ENCODE data around the gene GPR157.

GPR157 gene

DNA sequence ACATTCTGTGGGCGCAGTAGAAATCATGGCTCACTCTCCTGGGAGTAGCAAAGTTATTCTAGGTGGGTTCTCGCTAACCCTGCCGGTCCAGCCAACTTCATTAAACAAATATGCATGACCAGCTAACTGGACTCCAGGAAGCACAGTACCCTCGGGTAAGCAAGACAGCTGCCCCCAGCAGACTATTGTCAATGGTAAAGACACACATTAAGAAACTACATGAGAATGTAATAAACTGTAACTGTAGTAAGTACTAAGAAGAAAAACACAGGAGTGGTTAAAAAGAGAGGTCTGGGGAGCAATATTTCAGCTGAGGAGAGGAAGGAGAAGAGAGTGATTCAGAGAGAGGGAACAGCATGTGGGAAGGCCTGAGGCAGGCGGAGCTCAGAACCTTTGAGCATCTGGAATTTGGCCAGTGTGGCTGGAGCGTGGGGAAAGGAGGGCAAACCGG lies 66.9 kb downstream of the GPR157 start:
- Mint-ChIP-seq H3K4me3 (no peak overlapping the region), H3K9me3 (no peaks in the 10 kb centered on the region), H3K36me3 (ENCODE audit: low read depth) (no peaks in the 10 kb centered on the region), H3K27me3 (ENCODE audit: low read depth) (peaks cover 2% of the 10 kb centered on the region), H3K4me1 (ENCODE audit: low read depth) (no peaks in the 10 kb centered on the region), H3K27ac (no peak overlapping the region)
- DNase-seq (ENCODE audit: low spot score) = no peak

DNA sequence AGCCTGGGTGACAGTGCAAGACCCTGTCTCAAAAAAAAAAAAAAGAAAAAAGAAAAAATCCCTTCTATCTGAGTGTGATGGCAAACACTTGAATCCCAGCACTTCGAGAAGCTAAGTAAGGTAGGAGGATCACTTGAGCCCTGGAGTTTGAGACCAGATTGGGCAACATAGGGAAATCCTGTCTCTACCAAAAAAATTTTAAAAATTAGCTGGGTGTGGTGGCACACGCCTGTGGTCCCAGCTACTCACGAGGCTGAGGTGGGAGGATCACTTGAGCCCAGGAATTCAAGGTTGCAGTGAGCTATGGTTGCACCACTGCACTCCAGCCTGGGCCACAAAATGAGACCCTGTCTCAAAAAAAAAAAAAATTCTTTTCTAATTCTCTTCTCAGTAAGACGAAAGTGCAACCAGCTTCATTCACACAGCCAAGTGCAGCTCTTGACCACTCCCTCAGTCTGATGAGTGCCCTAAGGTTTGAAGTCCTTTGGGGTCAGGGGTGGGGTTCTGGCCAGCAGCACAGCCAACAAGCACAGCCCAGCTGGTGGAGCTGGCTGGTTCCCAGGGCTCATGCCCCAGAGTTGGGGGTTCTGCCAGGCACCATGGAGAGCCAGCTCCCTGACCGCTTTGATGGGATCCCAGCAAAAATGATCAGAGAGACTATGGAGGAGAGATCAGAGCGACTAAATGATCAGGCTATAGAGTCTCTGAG lies 67.5 kb downstream of the GPR157 start:
- no peaks in the 10 kb centered on the region for H3K4me1 Mint-ChIP-seq (ENCODE audit: low read depth)
- H3K27ac Mint-ChIP-seq = no peak overlapping the region
- H3K4me3 Mint-ChIP-seq = no peak overlapping the region
- no peaks in the 10 kb centered on the region for H3K9me3 Mint-ChIP-seq
- peaks cover 2% of the 10 kb centered on the region for H3K27me3 Mint-ChIP-seq (ENCODE audit: low read depth)
- H3K36me3 Mint-ChIP-seq (ENCODE audit: low read depth) = no peaks in the 10 kb centered on the region
- no peak for DNase-seq (ENCODE audit: low spot score)

DNA sequence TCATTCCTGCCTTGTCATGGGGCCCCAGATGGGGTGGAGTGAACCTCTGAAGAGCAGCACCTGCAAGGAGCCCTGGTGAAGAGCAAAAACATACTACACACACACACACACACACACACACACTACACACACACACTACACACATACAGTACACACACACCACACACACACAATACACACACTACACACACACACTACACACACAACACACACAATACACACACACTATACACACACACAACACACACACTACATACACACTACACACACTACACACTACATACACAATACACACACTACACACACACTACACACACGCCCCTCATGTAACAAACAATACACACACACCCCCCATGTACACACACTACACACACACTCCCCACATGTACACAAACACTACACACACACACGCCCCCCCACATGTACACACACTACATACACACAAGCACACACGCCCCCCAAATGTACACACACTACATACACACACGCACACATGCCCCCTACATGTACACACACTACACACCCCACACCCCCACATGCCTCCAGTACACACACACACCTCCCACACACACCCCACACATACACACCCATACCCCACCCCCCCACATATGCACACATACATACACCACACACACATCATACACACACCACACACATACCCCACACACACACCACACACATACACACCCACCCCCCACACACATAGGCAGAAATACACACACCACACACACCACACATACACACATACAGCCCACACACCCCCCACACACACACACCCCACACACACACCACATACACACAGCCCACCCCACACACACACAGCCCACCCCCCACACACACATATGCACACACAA lies 68.8 kb downstream of the GPR157 start:
- Mint-ChIP-seq H3K36me3 (ENCODE audit: low read depth) (no peaks in the 10 kb centered on the region), H3K4me1 (ENCODE audit: low read depth) (no peaks in the 10 kb centered on the region), H3K9me3 (no peaks in the 10 kb centered on the region), H3K27me3 (ENCODE audit: low read depth) (peaks cover 2% of the 10 kb centered on the region), H3K27ac (no peak overlapping the region), H3K4me3 (no peak overlapping the region)
- DNase-seq (ENCODE audit: low spot score) = no peak

DNA sequence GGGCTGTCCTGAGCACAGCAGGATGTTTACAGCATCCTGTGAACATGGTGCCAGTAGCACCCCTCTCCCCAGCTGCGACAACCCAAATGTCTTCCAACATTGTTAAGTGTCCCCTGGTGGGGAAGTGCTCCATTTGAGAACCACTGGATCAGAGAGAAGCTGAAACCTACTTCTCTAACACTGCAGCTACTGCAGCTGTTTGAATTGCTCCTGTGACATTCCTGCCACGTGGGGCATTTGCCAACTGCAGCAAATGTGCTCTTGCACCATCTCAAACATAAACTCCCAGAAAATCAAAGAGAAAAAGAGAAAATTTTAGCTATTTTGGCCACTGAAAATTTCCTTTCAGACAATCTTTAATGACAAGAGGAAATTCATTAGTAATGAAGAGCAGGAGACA lies 70.4 kb downstream of the GPR157 start:
- no peaks in the 10 kb centered on the region for H3K9me3 Mint-ChIP-seq
- no peak overlapping the region for H3K27ac Mint-ChIP-seq
- H3K27me3 Mint-ChIP-seq (ENCODE audit: low read depth) = peaks cover 2% of the 10 kb centered on the region
- H3K36me3 Mint-ChIP-seq (ENCODE audit: low read depth) = no peaks in the 10 kb centered on the region
- no peak for DNase-seq (ENCODE audit: low spot score)
- H3K4me1 Mint-ChIP-seq (ENCODE audit: low read depth) = no peaks in the 10 kb centered on the region
- no peak overlapping the region for H3K4me3 Mint-ChIP-seq

DNA sequence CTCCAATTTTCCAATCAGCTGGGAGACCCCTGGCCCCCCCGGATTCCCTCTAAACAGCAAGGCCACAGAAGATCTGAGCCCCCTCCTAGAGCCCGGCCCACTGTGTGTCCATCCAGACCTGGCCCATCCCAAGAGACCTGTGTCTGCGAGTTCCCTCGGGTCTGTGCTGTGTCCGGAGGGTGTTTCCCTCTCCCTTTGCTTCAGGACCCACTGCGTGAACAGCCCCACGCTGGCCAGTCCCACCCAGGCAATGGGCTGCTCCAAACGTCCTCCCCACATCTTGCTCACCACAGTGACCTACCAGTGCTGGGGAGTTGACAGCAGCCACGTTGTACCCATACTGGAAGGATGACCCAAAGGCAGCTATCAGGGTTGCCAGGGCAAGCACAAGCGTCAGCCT lies 71.1 kb downstream of the GPR157 start:
- no peak overlapping the region for H3K4me3 Mint-ChIP-seq
- no peaks in the 10 kb centered on the region for H3K36me3 Mint-ChIP-seq (ENCODE audit: low read depth)
- no peak overlapping the region for H3K27ac Mint-ChIP-seq
- no peak for DNase-seq (ENCODE audit: low spot score)
- H3K9me3 Mint-ChIP-seq = no peaks in the 10 kb centered on the region
- H3K4me1 Mint-ChIP-seq (ENCODE audit: low read depth) = no peaks in the 10 kb centered on the region
- H3K27me3 Mint-ChIP-seq (ENCODE audit: low read depth) = peaks cover 2% of the 10 kb centered on the region

DNA sequence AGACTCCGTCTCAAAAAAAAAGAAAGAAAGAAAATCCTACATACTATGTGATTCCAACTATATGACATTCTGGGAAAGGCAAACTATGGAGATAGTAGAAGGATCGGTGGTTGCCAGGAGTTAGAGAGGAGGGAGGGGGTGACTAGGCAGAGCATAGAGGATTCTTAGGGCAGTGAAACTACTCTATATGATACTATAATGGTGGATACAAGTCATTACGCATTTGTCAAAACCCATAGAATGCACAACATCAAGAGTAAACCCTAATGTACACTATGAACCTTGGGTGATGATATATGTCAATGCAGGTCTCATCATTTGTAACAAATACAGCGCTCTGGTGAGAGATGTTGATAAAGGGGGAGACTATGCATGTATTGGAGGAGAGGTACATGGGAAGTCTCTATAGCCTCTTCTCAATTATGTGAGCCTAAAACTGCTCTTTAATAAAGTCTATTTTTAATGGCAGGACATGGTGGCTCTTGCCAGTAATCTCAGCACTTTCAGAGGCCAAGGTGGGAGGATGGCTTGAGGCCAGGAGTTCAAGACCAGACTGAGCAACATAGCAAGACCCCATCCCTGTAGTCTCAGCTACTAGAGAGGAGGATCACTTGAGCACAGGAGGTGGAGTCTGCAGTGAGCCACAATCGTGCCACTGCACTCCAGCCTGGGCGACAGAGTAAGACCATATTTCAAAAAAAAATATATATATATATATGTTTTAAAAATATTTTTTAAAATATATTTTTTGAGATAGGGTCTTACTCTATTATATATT lies 76.4 kb downstream of the GPR157 start:
- Mint-ChIP-seq H3K27me3 (ENCODE audit: low read depth) (peaks cover 22% of the 10 kb centered on the region), H3K9me3 (no peaks in the 10 kb centered on the region), H3K36me3 (ENCODE audit: low read depth) (no peaks in the 10 kb centered on the region), H3K4me3 (no peak overlapping the region), H3K27ac (no peak overlapping the region), H3K4me1 (ENCODE audit: low read depth) (no peaks in the 10 kb centered on the region)
- no peak for DNase-seq (ENCODE audit: low spot score)

DNA sequence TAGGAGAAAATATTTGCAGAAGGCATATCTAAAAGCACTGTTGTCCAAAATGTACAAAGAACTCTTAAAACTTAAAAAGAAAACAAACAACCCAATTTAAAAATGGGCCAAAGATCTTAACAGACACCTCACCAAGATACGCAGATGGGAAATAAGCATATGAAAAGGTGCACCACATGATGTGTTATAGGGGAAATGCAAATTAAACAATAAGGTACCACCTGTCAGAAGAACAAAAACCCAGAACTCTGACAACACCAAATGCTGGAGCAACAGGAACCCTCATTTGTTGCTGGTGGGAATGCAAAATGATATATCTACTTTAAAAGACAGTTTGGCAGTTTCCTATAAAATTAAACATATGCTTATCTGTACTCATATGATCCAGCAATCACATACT lies 77.5 kb downstream of the GPR157 start:
- H3K27me3 Mint-ChIP-seq (ENCODE audit: low read depth) = peaks cover 29% of the 10 kb centered on the region
- H3K4me1 Mint-ChIP-seq (ENCODE audit: low read depth) = no peaks in the 10 kb centered on the region
- H3K27ac Mint-ChIP-seq = peak overlapping the region; percentile 16
- DNase-seq (ENCODE audit: low spot score) = no peak
- H3K36me3 Mint-ChIP-seq (ENCODE audit: low read depth) = no peaks in the 10 kb centered on the region
- no peaks in the 10 kb centered on the region for H3K9me3 Mint-ChIP-seq
- no peak overlapping the region for H3K4me3 Mint-ChIP-seq

DNA sequence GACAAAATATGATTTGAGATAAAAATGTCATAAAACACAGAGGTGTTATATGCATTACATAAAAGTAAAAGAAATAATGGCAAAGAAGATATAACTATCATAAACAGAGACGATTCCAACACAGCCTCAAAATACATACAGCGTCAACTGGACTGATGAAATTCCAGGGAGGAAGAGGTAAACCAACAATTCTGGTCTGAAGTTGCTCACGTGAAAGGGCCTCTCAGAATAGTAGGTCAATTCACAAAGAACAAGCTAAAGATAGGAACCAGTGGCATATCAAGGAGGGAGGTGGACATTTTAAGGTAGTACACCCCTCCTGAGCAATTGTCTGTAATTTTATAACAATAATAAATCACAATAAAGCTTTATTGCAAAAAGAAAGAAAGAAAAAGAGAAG lies 78.1 kb downstream of the GPR157 start:
- H3K36me3 Mint-ChIP-seq (ENCODE audit: low read depth) = no peaks in the 10 kb centered on the region
- peaks cover 29% of the 10 kb centered on the region for H3K27me3 Mint-ChIP-seq (ENCODE audit: low read depth)
- peak overlapping the region; percentile 16 for H3K27ac Mint-ChIP-seq
- no peak for DNase-seq (ENCODE audit: low spot score)
- H3K4me1 Mint-ChIP-seq (ENCODE audit: low read depth) = no peaks in the 10 kb centered on the region
- no peak overlapping the region for H3K4me3 Mint-ChIP-seq
- no peaks in the 10 kb centered on the region for H3K9me3 Mint-ChIP-seq

Data from T-helper 2 cell treated with Interferon-gamma antibody and Interleukin-4, amounts not matched to agents 5 μg/mL and 100 μg/mL, for 36 hours (primary cell).